H9 (cell line): Measurements from ENCODE around the gene ADAMTS18. TPM values are rescaled to one million over a fixed set of nuclear protein-coding genes. Genes with fewer than 3 reads are reported as not detected.

Experiments used
- DNase-seq: peaks from one replicate; pipeline ENCODE4 v3.0.0-alpha.2; 2017
- H2AFZ ChIP-seq: one replicate; pipeline ENCODE4 v1.6.1; 2013; ENCODE audit warnings: mild to moderate bottlenecking, low read length, control low read depth, moderate library complexity
- H2AK5ac ChIP-seq: 2 replicates; pipeline ENCODE4 v1.6.1; 2013; ENCODE audit warnings: low read length, control low read depth, mixed read lengths; ENCODE audit not compliant: insufficient read length
- H2BK120ac ChIP-seq: one replicate; pipeline ENCODE4 v1.6.1; 2013; ENCODE audit warnings: low read depth, mild to moderate bottlenecking, low read length, control low read depth, inconsistent platforms; ENCODE audit not compliant: poor library complexity, severe bottlenecking
- H2BK12ac ChIP-seq: 2 replicates; pipeline ENCODE4 v1.6.1; 2013; ENCODE audit warnings: low read length, control low read depth, mixed read lengths, low read depth; ENCODE audit not compliant: insufficient read length
- H2BK15ac ChIP-seq: 2 replicates; pipeline ENCODE4 v1.6.1; 2013; ENCODE audit warnings: low read depth, low read length, control low read depth
- H2BK20ac ChIP-seq: one replicate; pipeline ENCODE4 v1.6.1; 2013; ENCODE audit warnings: low read depth, mild to moderate bottlenecking, low read length, control low read depth, inconsistent platforms; ENCODE audit not compliant: poor library complexity, severe bottlenecking
- H2BK5ac ChIP-seq: 2 replicates; pipeline ENCODE4 v1.6.1; 2013; ENCODE audit warnings: low read length, control low read depth, mixed read lengths; ENCODE audit not compliant: insufficient read length
- H3K14ac ChIP-seq: 2 replicates; pipeline ENCODE4 v1.6.1; 2013; ENCODE audit warnings: low read length, control low read depth; ENCODE audit not compliant: insufficient read depth
- H3K18ac ChIP-seq: 2 replicates; pipeline ENCODE4 v1.6.1; 2013; ENCODE audit warnings: low read depth, mild to moderate bottlenecking, mixed read lengths, low read length, control low read depth; ENCODE audit not compliant: insufficient read length
- H3K23ac ChIP-seq: 2 replicates; pipeline ENCODE4 v1.6.1; 2013; ENCODE audit warnings: low read length, control low read depth, mixed read lengths, low read depth; ENCODE audit not compliant: insufficient read length
- H3K23me2 ChIP-seq: 2 replicates; pipeline ENCODE4 v1.6.1; 2013; ENCODE audit warnings: low read depth, mild to moderate bottlenecking, mixed read lengths, low read length, control low read depth; ENCODE audit not compliant: insufficient read length, poor library complexity, severe bottlenecking
- H3K27ac ChIP-seq: 2 replicates; pipeline ENCODE4 v1.5.1; 2013; ENCODE audit warnings: low read length, control low read depth, mixed read lengths, low read depth; ENCODE audit not compliant: insufficient read length
- H3K27me3 ChIP-seq: 2 replicates; pipeline ENCODE4 v1.6.1; 2013; ENCODE audit warnings: low read length, control low read depth, inconsistent platforms; ENCODE audit not compliant: insufficient read depth
- H3K4ac ChIP-seq: 2 replicates; pipeline ENCODE4 v1.6.1; 2013; ENCODE audit warnings: low read depth, mild to moderate bottlenecking, control low read depth, inconsistent platforms, low read length, moderate library complexity
- H3K4me1 ChIP-seq: 2 replicates; pipeline ENCODE4 v1.6.1; 2013; ENCODE audit warnings: low read length, control low read depth, inconsistent platforms; ENCODE audit not compliant: insufficient read depth
- H3K4me2 ChIP-seq: 2 replicates; pipeline ENCODE4 v1.6.1; 2013; ENCODE audit warnings: low read length, control low read depth, mixed read lengths; ENCODE audit not compliant: insufficient read length, insufficient read depth
- H3K56ac ChIP-seq: 2 replicates; pipeline ENCODE4 v1.6.1; 2013; ENCODE audit warnings: low read depth, mild to moderate bottlenecking, mixed read lengths, low read length, control low read depth; ENCODE audit not compliant: insufficient read length
- H3K79me1 ChIP-seq: 2 replicates; pipeline ENCODE4 v1.6.1; 2013; ENCODE audit warnings: low read depth, mild to moderate bottlenecking, moderate library complexity, low read length, control low read depth, inconsistent platforms; ENCODE audit not compliant: insufficient read depth, poor library complexity, severe bottlenecking
- H3K79me2 ChIP-seq: 2 replicates; pipeline ENCODE4 v1.6.1; 2013; ENCODE audit warnings: low read length, control low read depth, inconsistent platforms; ENCODE audit not compliant: insufficient read depth
- H3K9ac ChIP-seq: 2 replicates; pipeline ENCODE4 v1.6.1; 2013; ENCODE audit warnings: low read length, control low read depth, mixed read lengths; ENCODE audit not compliant: insufficient read length; ENCODE audit errors: extremely low read depth
- H3K9me3 ChIP-seq: one replicate; pipeline ENCODE4 v1.6.1; 2013; ENCODE audit warnings: low read depth, low read length, inconsistent platforms; ENCODE audit not compliant: control insufficient read depth
- H3T11ph ChIP-seq: one replicate; pipeline ENCODE4 v1.6.1; 2013; ENCODE audit warnings: mild to moderate bottlenecking, low read length, control low read depth, inconsistent platforms
- H4K20me1 ChIP-seq: one replicate; pipeline ENCODE4 v1.6.1; 2013; ENCODE audit not compliant: control insufficient read depth, insufficient read length, insufficient read depth
- H4K5ac ChIP-seq: 2 replicates; pipeline ENCODE4 v1.6.1; 2013; ENCODE audit warnings: low read depth, mild to moderate bottlenecking, mixed read lengths, low read length, control low read depth; ENCODE audit not compliant: insufficient read length
- H4K8ac ChIP-seq: replicated peaks from 2 replicates; pipeline ENCODE4 v1.6.1; 2013; ENCODE audit warnings: low read length, control low read depth, mixed read lengths, low read depth; ENCODE audit not compliant: insufficient read length
- H4K91ac ChIP-seq: 2 replicates; pipeline ENCODE4 v1.6.1; 2013; ENCODE audit warnings: low read depth, mild to moderate bottlenecking, moderate library complexity, mixed read lengths, low read length, control low read depth; ENCODE audit not compliant: insufficient read length
- H3K27ac Mint-ChIP-seq, 3 experiments: 2 replicates in 2 of 3; 3 replicates in 1 of 3; pipeline ENCODE4 v1.8.0; 2020 to 2021; ENCODE audit warnings: mixed read lengths in 3 of 3, mild to moderate bottlenecking in 1 of 3, moderate library complexity in 1 of 3
- H3K27me3 Mint-ChIP-seq: 2 replicates; pipeline ENCODE4 v1.8.0; 2021; ENCODE audit warnings: low read depth, mild to moderate bottlenecking, moderate library complexity, mixed read lengths
- H3K36me3 Mint-ChIP-seq, 3 experiments: 2 replicates in 2 of 3; 3 replicates in 1 of 3; pipeline ENCODE4 v1.8.0; 2020 to 2021; ENCODE audit warnings: low read depth in 3 of 3, mixed read lengths in 3 of 3; ENCODE audit not compliant: insufficient read depth in 1 of 3
- H3K4me1 Mint-ChIP-seq, 2 experiments: 2 replicates each; pipeline ENCODE4 v1.8.0; 2020; ENCODE audit warnings: mixed read lengths in 2 of 2
- H3K4me3 Mint-ChIP-seq, 2 experiments: 2 replicates in 1 of 2; 3 replicates in 1 of 2; pipeline ENCODE4 v1.8.0; 2020 to 2021; ENCODE audit warnings: mild to moderate bottlenecking in 2 of 2, mixed read lengths in 2 of 2, moderate library complexity in 1 of 2
- H3K9me3 Mint-ChIP-seq, 2 experiments: 2 replicates in 1 of 2; 3 replicates in 1 of 2; pipeline ENCODE4 v1.8.0; 2020; ENCODE audit warnings: mild to moderate bottlenecking in 2 of 2, mixed read lengths in 2 of 2, moderate library complexity in 1 of 2
- WGBS: extraction: QIAGEN DNeasy Blood & Tissue Kit; methylation state at CpG from one replicate; pipeline ENCODE4 v1.1.7; 2013; ENCODE audit warnings: missing lambda C conversion rate, low lambda C conversion rate, mixed read lengths; ENCODE audit not compliant: insufficient read length; ENCODE audit errors: extremely low coverage; 5-methylcytosine and 5-hydroxymethylcytosine counted together
- total RNA-seq: library from RNA; stranded (reverse); gene quantifications from 2 replicates; pipeline ENCODE4 v1.2.1, GENCODE V29; 2021
- TF ChIP-seq, protein P1 (sequence below): fragments of 200-600 bp; sonication (generic); conservative IDR thresholded peaks from 3 replicates; pipeline ENCODE4 v1.8.0; 2021; ENCODE audit warnings: antibody characterized with exemption, mild to moderate bottlenecking

Gene ADAMTS18
- total RNA-seq, 1 experiment from 2014 or later, result 0.07 TPM

DNA sequence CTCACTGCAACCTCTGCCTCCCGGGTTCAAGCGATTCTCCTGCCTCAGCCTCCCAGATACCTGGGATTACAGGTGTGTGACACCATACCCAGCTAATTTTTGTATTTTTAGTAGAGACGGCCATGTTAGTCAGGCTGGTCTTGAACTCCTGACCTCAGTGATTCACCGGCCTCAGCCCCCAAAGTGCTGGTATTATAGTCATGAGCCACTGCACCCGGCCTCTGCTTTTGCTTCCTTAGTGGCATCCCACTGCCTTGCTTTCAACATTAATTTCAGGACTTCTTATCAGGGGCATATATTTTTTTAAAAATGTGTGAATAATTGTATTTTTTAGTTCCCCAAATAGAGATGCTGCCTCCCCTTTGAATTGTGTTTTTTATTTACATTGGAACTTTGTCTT lies 136.8 kb downstream of the ADAMTS18 start:
- no peaks in the 10 kb centered on the region for H3K79me2 ChIP-seq
- H3K9me3 ChIP-seq, result no peaks in the 10 kb centered on the region
- no peak overlapping the region for H2BK5ac ChIP-seq
- Mint-ChIP-seq H3K4me3 (no peak overlapping the region), H3K27ac (no peak overlapping the region), H3K36me3 (no peaks in the 10 kb centered on the region), H3K27me3 (no peaks in the 10 kb centered on the region), H3K4me1 (no peaks in the 10 kb centered on the region), H3K9me3 (no peaks in the 10 kb centered on the region)
- H2BK15ac ChIP-seq, result no peak overlapping the region
- no peak overlapping the region for H3K27ac ChIP-seq
- no peaks in the 10 kb centered on the region for H4K20me1 ChIP-seq
- no peak overlapping the region for H4K5ac ChIP-seq
- H2BK20ac ChIP-seq, result no peak overlapping the region
- no peak overlapping the region for H4K91ac ChIP-seq
- H3T11ph ChIP-seq, result no peak overlapping the region
- no peak overlapping the region for H3K4ac ChIP-seq
- H3K23me2 ChIP-seq, result no peaks in the 10 kb centered on the region
- no peak overlapping the region for H3K23ac ChIP-seq
- no peak overlapping the region for H3K4me2 ChIP-seq
- H3K79me1 ChIP-seq, result no peaks in the 10 kb centered on the region
- H3K18ac ChIP-seq, result no peak overlapping the region
- H2BK12ac ChIP-seq, result no peak overlapping the region
- no peak for DNase-seq
- H2AK5ac ChIP-seq, result no peak overlapping the region
- no peak overlapping the region for H3K56ac ChIP-seq
- no peak overlapping the region for H2AFZ ChIP-seq
- no peaks in the 10 kb centered on the region for H3K27me3 ChIP-seq
- no peak overlapping the region for H2BK120ac ChIP-seq
- H4K8ac ChIP-seq, result no peak overlapping the region
- TF ChIP-seq, protein P1, sequence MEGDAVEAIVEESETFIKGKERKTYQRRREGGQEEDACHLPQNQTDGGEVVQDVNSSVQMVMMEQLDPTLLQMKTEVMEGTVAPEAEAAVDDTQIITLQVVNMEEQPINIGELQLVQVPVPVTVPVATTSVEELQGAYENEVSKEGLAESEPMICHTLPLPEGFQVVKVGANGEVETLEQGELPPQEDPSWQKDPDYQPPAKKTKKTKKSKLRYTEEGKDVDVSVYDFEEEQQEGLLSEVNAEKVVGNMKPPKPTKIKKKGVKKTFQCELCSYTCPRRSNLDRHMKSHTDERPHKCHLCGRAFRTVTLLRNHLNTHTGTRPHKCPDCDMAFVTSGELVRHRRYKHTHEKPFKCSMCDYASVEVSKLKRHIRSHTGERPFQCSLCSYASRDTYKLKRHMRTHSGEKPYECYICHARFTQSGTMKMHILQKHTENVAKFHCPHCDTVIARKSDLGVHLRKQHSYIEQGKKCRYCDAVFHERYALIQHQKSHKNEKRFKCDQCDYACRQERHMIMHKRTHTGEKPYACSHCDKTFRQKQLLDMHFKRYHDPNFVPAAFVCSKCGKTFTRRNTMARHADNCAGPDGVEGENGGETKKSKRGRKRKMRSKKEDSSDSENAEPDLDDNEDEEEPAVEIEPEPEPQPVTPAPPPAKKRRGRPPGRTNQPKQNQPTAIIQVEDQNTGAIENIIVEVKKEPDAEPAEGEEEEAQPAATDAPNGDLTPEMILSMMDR, result no peak
- no CpG with 5 or more reads among the region's 5 CpGs for WGBS
- no peak overlapping the region for H3K9ac ChIP-seq
- no peak overlapping the region for H3K14ac ChIP-seq
- H3K4me1 ChIP-seq, result no peaks in the 10 kb centered on the region
